Ammon's horn (tissue), 1 donor: ENCODE measurements around the gene ST14.
"Not testable (repeated sequence)": the region's sequence is repeated elsewhere in the genome, so short reads cannot be mapped to it uniquely, and the experiment has no call there.

Experiments used
- DNase-seq: peaks from one replicate; pipeline ENCODE4 v3.0.0-alpha.2; 2016; ENCODE audit warnings: low spot score

Gene ST14

DNA sequence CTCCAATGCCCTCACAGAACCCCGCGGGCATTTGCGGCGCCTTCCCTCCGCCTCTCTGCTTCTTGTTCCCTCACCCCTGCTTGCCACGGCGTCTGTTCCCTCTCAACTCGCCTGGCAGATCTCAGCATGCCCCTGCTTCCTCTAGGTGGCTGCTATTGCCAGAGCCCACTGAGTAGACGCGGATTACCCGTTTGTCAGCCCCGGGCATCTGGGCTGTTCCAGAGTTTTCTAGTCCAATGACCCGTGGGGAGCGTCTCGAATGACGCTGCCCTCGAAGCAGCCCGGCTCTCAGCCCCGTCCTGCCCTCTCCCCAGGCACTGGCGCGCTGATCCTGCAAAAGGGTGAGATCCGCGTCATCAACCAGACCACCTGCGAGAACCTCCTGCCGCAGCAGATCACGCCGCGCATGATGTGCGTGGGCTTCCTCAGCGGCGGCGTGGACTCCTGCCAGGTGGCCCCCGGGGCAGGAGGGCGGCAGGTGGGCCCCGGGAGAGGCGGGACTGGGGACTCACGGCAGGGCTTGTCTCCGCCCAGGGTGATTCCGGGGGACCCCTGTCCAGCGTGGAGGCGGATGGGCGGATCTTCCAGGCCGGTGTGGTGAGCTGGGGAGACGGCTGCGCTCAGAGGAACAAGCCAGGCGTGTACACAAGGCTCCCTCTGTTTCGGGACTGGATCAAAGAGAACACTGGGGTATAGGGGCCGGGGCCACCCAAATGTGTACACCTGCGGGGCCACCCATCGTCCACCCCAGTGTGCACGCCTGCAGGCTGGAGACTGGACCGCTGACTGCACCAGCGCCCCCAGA lies 49.7 kb downstream of the ST14 start:
- DNase-seq, result no peak

DNA sequence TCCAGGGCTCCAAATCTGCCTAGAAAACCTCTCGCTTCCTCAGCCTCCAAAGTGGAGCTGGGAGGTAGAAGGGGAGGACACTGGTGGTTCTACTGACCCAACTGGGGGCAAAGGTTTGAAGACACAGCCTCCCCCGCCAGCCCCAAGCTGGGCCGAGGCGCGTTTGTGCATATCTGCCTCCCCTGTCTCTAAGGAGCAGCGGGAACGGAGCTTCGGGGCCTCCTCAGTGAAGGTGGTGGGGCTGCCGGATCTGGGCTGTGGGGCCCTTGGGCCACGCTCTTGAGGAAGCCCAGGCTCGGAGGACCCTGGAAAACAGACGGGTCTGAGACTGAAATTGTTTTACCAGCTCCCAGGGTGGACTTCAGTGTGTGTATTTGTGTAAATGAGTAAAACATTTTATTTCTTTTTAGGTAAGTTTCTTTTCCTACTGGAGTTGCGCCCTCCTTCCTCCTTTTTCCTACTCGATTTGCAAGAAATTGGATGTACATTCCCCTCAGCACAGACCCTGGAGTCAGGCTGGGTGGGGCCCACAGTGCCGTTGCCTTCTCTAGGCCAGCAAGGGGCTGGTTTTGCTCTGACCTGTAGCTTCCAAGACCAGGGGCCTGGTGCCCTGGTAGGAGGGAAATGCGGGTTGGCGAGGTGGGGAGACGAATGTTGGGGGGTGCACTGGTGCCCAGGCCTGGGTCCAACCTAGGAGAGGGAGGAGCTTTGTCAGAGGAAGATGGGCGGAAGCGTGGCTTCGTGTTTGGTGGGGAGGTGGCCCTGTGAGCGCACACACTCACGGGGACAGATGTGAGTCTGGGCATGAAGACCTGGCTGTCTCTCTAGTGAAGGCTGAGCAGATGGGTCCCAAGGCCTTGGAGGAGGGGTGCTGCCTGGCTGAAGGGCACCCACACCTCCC lies 50.6 kb downstream of the ST14 start:
- DNase-seq, result no peak

DNA sequence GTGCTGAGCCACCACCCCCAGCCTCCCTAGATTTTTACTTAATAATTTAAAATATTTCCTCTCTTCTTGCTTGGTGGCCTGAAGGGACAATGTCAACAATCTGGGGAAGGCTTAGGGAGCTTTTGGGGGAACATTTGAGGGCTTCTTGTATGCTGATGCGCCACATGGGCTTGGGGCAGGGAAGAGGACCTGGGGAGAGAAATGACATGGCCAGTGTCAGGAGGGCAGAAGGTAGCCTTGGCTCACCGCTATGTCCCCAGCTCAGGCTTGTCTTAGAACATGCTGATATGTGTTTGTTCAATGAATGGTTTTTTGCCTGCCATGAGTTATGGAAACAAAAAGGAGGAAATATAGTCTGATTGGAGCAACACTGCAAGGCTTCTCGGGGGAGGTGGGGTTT lies 51.6 kb downstream of the ST14 start:
- DNase-seq, result no peak

DNA sequence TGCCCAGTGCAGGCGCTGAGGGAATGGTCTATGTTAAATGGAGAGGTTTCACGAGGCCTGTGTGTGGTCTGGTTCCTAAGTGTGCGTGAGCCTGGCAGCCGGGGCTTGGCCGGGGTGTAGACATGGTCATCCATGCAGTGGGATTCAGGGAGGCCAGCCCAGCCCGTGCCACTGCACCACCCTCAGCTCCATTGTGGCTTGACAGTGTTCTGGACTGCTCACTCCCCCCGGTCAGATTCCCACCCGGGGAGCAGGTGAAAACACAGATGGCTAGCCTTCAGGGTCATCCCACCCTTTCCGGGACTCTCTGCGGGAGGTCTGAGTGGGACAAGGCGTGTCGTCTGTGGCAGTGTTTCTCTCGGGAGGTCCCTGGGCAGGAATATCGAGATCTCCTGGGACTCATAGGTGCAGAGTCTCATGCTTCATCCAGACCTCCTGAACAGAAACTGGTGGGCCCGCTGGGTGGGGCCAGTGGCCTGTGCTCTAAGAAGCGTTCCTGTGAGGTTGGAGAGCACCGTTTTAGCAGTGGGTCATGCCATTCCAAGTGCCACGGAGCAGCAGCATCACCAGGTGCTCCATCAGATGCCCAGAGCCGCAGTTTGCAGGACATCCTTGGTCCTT lies 52.3 kb downstream of the ST14 start:
- no peak for DNase-seq

DNA sequence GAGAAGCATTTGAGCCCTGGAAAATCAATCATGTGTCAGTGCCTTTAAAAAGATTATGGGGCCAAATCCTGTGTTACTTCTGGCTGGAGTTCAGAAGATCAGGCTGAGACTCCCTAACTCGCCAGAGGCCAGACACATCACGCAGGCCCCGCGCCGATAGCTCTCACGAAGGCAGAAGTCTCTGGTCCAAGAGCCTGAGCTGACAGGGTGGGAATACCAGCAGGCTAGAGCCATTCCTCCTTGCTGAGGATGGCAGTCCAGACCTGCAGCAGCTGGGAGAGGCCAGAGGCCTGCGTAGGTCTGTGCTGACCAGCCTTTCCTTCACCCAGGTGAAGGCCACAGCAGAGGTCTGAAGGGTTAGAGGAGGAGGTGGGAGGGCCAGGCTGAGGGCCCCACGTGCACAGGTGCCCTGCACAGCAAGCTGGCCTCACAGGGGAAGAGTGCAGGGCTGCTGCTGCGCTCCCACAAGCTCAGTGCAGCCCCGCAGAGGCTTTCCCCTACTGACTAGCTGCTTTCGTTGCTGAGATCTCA lies 52.9 kb downstream of the ST14 start:
- DNase-seq, result no peak

DNA sequence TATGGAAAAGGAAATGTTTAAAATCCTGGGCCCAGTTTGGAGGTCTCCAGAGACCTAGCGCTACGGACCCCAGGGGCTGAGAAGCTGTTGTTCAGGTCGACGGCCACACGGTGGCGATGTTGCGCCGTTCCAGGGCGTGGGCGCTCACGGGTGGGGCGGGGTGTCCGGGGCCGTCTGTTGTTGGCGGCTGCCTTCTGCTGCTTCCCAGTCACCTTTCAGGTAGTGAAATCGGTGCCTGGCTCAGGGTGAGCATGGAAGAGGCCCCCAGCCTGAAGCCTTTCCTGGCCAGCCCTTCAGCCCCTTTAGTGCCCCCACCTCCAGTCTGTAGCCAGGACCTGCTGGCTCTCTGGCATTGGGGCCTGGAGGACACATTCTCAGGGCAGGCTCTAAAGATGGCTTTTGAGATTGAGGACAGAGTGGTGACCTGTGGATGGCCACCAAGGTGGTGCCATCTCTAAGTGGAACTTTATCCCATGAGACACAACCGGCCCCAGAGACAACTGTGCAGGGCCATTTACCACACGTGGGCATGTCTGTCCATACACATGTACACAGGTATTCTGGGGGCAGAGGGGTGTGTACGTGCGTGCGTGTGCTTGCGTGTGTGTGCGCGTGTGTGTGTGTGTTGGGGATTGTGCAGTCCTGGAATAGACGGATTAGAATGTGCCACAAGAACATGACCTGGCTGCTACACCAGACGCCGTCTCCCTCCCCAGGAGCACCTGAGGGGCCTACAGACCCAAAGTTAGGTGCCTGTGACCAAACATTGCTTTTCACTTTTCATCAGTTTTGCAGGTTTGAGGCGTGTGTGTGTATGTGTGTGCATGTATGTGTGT lies 53.8 kb downstream of the ST14 start:
- peak; percentile 68 for DNase-seq

DNA sequence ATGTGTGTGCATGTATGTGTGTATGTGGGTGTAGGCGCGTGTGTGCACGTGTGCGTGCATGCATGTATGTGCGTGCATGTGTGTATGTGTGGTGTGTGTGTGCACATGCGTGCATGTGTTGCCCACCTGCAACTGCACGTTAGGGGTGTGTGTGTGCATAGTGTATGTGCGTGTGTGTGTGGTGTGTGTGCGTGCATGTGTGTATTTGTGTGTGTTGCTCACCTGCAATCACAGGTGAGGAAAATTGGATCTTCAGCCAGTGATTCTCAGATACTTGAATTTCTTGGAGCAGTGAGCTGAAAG lies 54.3 kb downstream of the ST14 start:
- no peak for DNase-seq

DNA sequence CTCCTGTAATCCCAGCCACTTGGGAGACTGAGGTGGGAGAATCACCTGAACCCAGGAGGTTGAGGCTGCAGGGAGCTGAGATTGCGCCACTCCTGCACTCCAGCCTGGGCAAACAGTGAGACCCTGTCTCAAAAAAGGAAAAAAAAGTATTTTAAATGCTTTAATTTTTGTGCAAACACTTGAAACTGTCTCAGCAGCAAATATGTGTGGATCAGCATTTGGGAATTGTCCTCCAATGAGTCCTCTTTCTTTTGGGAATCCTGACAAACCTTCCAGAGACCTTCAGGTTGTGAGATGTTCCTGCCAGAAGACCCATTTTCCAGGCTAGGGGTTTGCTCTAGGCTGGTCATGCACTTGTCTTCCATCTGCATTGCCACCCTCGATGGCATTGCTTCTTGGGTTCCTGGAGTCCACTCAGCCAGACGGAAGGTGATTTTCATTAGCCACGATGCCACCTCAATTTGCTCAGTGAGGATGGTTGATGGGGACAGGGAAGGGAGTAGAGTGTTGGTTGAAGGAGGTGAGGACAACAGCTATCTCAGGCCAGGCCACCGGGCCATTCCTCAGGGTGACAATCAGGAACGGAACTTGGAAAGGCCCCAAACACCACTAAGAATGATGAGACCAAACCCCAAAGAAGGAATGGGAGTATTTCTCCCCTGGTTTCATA lies 55.4 kb downstream of the ST14 start:
- DNase-seq, result no peak

DNA sequence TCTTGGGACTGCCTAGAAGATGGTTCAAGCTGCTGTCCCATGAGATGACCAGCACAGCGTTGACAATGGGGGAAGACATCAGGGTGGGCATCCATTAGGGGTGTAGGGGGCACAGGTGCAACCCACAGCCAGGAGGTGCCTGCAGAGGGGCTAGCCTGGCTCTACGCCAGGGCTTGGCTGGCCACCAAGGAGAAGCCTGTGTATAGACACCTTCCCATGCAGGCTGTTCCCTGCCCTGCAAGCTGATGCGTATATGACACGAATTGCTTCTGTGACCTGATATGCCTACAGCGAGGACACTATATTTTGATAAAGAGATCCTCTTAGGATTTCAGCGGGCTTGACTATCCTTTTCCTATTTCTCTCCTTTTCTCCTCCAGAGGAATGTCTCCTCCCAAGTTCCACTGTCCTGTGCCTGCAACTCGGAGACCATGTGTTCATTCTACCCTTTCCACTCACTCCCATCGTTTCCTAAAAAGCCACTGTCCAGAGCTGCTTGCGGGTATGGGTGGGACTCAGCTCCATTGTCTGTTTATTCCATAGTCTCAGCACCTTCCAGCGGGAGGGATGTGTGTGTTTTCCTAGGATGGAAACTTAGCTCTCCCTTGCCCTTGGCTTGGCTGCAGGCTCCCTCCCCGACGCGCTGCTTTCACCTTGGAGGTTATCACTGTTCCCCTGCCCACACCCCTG lies 56.1 kb downstream of the ST14 start:
- no peak for DNase-seq

DNA sequence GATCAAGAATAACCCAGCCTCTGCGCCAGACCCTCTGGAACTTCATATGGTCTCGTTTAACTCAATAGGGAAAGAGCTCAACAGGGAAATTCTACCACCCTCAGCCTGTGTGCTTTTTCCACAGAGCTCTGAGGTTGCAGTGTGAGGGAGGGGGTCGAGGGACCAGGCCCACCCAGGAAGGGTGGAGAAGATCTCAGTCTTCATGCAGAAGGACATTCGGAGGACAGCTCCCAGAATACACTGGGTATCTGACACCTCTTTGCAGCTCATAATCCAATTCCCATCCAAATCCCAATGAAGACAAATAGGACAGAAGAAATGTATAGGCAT lies 56.6 kb downstream of the ST14 start:
- no peak for DNase-seq

DNA sequence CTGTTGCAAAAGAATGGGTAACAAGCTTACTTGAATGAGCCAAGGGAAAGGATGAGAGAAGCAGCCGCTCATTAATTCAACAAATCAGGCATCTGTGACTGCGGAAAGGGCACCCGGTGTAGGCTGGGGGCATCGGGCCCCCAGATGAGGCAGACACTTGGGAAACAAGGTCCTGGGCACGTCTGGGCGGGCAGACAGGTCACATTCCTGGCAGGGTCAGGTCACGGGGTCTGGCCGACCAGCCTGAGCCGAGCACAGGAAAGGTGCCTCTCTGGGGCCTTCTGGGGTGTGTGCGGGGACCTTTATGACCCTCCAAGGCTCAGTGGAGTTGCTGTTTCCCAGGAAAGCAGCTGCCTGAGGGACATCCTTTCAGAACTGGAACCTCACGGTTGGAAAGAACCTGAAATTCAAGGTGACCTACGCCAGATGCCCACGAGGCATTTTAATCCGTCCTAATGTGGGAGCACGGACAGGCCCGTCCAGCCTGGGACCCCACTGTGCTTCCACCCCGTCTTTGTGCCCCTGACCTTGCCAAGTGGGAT lies 57.1 kb downstream of the ST14 start:
- no peak for DNase-seq

DNA sequence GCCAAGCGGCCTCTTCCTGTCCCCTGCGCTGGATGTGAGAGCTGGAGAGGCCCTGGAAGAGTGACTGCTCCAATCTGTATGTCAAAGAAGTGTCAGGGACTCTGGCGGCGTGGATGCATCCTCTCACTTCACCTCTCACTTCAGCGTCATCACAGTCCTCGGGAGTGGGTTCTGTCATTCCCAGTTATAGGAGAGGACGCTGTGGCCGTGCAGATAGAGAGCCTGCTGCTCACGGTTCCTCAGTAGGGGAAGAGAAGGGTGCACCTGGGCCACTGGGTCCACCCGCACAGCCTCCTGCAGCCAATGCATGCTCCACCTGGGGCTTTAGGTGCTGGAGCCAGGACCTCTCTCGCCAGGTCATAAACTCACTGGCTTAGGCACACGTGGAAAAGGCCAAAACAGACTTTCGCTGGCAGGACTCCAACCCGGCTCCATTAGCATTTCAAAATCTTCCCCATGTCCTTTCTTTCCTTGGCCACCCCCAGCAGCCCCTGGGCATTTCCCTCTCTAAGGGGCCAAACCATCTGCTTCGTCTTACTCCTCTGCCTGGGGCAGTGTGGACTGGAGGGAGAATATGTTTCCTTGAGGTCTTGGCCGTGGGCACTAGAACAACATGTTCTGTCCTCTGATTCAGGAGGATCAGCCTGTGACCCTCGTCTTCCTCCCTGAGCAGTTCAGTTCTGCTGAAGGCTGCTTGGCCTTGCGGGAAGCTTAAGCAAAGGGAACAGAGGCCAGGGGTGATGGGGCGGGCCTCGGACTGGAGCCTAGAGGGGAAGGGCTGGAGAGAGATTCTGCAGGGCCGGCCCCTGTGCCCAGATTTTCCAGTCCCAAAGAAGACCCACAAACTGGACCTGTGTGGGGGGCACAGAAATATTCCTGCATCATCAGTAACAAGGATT lies 57.8 kb downstream of the ST14 start:
- no peak for DNase-seq

DNA sequence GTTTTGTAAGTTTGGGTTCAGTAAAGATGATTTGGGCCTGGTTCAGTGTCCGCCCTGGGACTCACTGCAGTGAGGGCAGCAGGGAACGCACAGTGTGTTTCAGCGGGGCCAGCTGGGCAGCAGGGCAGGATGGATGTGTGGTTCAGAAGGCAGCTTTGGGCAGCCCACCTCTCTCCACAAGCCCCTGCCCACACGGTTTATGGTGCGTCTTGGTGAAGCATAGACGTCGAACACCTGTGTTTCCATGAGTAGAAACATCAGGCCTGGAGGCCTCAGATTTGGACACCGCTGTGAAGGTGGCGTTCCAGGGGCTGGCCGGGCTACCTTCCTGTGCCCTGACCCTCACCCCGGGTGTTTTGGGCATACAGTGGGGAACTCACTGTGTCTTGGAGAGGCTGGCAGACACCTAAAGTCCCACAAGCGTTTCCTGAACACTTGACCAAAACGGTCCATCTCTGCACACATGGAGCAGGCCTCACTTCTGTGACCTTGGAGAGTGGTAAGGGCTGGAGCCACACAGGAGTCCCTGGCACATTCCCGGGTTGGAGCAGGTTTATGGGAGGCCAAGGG lies 59.0 kb downstream of the ST14 start:
- DNase-seq, result no peak

DNA sequence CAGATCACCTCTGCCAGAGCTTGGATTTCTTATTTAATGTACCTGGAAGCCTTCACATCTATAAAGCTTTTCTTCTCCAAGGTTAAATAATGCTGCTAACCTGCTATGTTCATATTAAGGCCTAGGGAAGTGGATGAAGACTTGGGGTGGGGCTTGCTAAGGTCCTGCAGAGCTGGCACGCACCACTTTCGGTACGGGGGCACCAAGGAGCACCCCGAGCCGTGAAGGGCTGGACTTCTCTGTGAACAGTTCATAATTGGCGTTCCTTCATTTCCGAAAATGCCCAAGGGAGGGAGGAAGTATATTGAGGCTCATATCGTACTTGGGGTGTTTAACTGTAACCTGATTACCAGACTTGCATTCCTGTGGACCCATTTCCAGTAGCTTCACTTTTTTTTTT lies 59.6 kb downstream of the ST14 start:
- DNase-seq, result no peak

DNA sequence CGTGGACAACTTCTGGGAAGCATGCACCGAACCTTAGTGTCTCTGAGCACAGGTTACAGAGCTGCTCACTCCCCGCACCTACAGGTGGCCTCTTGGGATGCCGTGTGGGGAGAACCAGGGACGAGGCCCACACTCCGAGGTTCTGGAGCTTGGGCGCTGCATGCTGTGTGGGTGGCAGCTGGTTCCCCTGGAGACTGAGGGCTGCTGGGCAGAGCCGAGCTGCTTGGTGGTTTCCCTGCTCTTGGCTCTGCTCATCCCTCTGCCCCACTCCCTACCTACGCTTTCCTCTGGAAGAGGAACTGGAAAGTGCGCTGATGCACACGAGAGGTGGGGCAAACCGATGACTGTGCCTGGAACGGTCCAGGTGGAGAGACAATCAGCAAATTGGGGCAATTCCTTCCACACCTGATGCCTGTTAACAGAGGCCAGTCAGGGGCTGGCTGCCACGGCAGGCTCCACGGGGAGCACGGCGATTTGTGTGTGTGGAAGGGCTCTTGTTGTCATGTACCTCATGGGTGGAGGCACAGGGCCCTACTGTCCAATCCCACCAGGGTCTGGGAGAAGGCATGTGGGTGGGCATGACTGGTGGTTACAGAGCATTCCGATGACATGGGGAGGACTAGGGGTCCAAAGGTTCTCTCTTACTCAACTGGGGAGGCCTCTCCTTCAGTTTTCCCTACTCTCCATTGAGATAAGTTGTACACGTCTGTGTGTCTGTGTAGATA lies 60.9 kb downstream of the ST14 start:
- peak; percentile 48 for DNase-seq

DNA sequence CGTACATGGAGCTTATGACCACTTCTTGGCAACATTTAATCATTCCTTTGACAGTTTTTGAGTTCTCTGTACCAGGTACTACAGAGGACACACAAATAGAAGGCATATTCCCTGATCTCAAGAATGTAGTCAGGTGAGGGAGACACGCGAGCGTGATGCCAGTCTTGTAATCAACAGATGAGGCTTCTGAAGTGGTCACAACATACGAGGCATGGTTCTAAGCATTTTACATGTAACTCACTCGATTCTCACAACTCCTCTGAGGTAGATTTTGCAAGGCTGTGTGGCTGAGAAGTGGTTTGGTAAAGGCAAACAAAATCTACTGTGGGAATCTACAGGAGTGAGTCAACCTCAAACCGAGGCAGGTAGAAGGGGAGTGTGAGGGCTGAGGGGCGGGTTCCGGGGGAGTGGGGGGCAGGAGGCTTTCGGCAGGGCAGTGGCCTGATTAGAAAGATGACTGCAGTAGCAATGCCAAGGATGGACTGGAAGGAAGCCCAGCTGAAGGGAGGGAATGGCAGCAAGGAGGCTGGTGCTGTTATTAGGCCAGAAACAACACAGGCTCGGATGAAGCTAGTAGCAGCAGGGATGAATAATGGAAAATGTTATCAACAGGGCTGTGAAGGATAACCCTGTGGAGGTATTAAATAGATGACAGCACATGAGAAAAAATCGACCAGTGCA lies 63.8 kb downstream of the ST14 start:
- DNase-seq, result no peak

DNA sequence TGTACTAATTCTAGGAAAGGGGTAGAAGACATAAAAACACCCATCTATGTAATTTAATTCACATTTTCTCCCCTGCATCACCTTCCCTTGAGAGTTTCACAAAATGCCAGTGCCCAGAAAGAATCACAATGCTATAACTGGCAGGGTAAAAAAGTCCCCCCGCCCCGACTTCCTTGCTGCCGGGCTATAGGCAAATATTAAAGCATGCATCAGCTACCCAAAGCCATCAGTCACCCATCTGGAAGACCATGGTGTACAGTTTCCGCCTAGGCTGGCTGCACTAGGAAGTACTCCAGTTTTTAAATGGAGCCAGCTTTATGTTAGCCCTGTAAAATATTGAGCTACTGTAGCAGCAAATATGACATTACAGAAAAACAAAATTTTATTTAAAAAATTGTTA lies 67.8 kb downstream of the ST14 start:
- DNase-seq, result no peak

DNA sequence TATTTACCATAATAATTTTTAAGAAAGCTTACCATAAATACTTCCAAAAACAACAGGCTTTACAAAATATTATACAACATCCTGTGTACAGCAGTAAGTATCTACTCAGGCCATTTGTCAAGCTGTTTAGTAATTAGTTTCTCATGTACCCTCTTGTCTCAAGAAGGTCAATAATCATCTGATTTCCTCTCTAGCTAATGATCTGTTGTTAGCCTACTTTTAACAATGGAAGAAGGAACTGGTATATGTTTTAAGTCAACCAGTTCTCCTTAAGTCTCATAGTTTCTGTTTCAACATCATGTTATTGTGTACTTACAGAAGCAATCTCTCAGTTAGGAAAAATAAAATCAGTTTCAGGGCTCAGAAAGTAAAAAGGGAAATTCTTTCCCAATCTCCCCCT lies 73.9 kb downstream of the ST14 start:
- DNase-seq, result not testable (repeated sequence)
